NCI-H345 (cell line): ENCODE data around the gene ABCA13.

Experiments
- DNase-seq: peaks from one replicate; lab custom pipeline; 2025; lab: John Stamatoyannopoulos, UW

ABCA13 gene

GRCh38 chr7:48518092-48518491 is 346.8 kb downstream of the ABCA13 start:
- DNase-seq = no peak

DNA sequence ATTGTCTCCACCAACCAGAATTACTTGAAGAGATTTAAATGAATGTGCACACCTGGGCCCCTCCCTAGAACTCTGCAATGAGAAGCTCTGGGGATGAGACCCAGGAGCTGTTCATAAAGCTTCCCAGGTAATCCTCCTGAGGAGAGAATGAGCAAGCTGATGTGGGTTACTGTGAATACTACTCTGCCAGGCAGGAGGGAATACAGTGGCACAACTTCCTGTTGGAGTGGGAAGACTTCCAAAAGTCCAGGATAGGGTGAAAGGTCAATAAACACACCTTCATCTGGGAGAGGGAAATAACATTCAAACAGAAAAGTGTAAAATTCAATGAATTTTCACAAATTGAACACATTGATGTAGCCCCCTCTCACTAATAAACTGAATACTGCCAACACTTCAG is 351.4 kb downstream of the ABCA13 start:
- no peak for DNase-seq

GRCh38 chr7:48525736-48526732 is 354.8 kb downstream of the ABCA13 start:
- DNase-seq = no peak

DNA sequence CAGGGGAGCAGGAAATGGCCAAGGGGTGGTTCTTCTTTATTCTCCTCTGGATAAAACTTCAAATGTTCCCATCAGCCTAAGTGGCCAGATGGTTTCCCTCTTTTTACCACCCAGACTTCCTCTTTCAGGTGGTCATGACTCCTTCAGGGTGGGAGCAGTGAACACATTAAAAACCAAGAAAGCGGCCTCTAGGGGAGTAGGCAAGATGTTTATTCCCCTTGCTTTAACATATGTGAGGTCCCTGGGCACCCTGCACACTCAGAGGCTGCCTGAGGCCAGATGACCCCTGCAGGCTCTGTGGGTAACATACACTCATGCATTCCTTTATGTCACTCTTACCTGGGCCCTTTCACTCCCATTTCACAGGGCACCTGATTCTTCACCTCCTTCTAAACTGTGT is 357.4 kb downstream of the ABCA13 start:
- DNase-seq = no peak

- no peak for DNase-seq
These were observed 366.3 kb downstream of the ABCA13 start for GRCh38 chr7:48537561-48537960.

GRCh38 chr7:48540746-48541145 is 369.5 kb downstream of the ABCA13 start:
- no peak for DNase-seq

GRCh38 chr7:48548667-48549066 is 377.4 kb downstream of the ABCA13 start:
- DNase-seq = no peak

DNA sequence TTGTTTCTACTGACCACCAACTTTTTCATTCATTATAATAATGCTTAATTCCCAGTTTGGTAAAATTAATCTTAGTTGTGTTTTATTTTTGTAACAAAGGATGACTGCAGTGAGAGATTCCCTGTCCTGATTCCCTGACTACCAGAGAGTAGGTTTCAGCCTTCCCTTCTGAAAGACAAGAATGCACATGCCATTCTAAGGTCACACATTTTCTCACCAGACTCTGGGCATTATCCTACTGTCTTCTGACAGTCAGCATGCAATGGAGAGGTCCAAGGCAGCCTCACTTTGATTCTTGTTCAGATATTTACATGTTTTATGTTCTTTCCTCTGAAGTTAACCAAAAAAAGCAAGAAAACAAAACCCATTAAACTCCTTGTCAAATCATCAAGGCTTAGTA is 380.4 kb downstream of the ABCA13 start:
- DNase-seq = no peak

DNA sequence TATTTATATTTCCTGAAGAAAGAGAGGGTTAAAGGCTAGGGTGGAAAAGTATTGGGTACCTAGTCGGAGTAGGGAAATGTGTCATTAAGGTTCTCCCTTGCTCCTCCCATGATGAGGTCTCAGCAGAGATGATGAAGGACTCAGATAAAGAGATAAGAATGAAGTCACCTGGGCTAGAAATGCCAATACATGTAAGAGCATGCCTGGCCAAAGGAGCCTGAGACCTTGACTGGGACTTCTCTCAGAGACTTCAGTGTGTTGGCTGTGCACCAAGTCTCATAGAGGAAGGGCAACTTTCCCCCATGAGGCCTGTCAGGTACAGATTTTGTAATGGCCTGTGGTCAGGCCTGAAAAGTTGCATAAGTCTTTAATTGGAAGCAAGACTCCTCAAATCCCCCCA is 392.1 kb downstream of the ABCA13 start:
- no peak for DNase-seq

DNA sequence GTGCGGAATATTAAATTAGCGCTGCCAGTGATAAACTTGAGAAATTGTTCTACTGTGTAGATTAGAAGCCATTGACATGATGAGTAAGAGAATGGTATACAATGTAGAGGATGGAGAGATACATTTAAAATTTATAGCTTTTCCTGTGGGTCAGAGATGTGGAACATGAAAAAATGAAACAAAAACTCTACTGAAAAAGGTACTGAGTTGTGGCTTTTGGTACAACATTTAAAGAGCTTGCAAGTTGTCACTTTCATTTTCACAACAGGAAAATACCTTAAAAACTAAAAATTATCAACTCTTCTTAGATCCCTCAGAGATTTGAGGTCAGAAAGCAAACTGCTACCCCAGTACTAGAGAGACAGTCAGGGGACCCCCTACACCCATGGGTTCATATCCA is 404.3 kb downstream of the ABCA13 start:
- DNase-seq = no peak

- no peak for DNase-seq
These were observed 416.2 kb downstream of the ABCA13 start for GRCh38 chr7:48587475-48587874.

GRCh38 chr7:48594349-48594748 is 423.1 kb downstream of the ABCA13 start:
- DNase-seq = no peak

DNA sequence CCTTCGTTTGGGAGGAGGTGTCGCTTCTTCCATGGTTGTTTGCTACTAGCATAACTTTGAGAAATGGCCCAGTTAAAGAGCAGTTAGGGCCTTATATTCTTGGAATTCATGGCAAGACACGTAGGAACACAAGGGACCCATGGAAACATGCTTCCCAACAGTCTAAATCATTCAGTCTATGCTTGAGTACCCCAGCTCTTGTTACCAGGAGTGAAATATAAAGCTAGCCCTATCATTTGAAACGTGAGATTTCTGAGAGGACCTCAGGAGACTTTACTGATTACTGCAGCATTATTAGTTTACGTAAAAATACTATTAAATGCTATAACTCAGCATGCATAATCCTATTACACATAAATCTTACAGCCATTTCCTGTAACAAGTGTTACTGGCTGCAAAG is 424.5 kb downstream of the ABCA13 start:
- no peak for DNase-seq

- DNase-seq = no peak
These were observed 439.4 kb downstream of the ABCA13 start for GRCh38 chr7:48610705-48611104.

GRCh38 chr7:48611993-48612392 is 440.7 kb downstream of the ABCA13 start:
- DNase-seq = no peak

GRCh38 chr7:48617508-48617907 is 446.2 kb downstream of the ABCA13 start:
- no peak for DNase-seq

GRCh38 chr7:48617993-48618392 is 446.7 kb downstream of the ABCA13 start:
- DNase-seq = no peak

GRCh38 chr7:48621076-48621475 is 449.8 kb downstream of the ABCA13 start:
- DNase-seq = no peak

DNA sequence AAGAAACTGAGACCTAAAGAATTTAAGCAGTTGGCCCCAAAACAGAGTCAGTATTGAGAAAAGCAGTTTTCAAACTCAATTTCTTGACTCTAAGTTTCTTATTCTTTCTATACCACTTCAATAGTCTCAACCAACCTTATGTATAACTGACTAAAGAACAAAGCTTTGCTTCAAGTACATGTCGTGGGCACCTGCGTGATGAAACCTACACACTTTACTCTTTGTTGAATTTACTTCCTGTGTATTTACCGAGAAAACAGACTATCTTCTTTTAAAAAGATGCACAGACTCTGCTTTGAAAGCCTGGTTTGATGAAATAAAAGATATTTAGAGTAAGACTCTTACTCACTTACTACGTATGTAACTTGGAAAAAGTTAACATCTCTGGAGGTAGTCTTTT is 455.9 kb downstream of the ABCA13 start:
- no peak for DNase-seq

DNA sequence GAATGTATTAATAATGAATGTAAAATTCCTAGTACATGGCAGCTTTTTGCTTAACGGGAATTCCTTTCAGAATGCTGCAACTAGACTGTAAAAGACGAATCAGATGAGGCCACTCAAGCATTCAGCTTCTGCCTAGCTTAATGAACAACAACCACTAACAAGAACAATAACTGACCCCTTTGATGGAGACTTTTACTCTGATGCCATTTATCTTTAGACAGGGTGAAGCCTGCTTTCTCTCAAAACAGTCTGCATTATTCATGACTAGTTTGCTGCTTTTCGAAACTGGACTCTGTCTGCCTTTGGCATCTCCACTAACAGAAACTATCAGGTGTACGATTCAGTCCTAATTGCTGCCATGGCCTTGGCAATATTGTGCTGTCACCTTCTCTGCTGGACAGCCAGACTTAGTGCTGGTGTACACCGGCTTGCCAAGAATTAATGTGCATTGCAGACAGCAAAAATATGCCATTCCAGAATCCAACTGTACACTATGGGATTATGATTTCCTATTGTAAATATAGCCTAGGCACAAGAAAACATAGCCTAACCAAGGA is 457.6 kb downstream of the ABCA13 start:
- DNase-seq = no peak

- DNase-seq = no peak
These were observed 462.9 kb downstream of the ABCA13 start for GRCh38 chr7:48634116-48634632.

- DNase-seq = no peak
These were observed 464.5 kb downstream of the ABCA13 start for GRCh38 chr7:48635796-48636195.

GRCh38 chr7:48636391-48637015 is 465.2 kb downstream of the ABCA13 start:
- no peak for DNase-seq
